Measurements from ENCODE around the gene TMEM25.

DNA sequence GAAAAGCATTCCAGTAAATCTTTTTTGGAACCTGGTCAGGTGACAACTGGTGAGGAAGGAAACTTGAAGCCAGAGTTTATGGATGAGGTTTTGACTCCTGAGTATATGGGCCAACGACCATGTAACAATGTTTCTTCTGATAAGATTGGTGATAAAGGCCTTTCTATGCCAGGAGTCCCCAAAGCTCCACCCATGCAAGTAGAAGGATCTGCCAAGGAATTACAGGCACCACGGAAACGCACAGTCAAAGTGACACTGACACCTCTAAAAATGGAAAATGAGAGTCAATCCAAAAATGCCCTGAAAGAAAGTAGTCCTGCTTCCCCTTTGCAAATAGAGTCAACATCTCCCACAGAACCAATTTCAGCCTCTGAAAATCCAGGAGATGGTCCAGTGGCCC is 27.8 kb upstream of the TMEM25 start:
- TF ChIP-seq, protein P1, sequence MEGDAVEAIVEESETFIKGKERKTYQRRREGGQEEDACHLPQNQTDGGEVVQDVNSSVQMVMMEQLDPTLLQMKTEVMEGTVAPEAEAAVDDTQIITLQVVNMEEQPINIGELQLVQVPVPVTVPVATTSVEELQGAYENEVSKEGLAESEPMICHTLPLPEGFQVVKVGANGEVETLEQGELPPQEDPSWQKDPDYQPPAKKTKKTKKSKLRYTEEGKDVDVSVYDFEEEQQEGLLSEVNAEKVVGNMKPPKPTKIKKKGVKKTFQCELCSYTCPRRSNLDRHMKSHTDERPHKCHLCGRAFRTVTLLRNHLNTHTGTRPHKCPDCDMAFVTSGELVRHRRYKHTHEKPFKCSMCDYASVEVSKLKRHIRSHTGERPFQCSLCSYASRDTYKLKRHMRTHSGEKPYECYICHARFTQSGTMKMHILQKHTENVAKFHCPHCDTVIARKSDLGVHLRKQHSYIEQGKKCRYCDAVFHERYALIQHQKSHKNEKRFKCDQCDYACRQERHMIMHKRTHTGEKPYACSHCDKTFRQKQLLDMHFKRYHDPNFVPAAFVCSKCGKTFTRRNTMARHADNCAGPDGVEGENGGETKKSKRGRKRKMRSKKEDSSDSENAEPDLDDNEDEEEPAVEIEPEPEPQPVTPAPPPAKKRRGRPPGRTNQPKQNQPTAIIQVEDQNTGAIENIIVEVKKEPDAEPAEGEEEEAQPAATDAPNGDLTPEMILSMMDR (conservative IDR thresholded peaks at IDR 0.05 in 1 of 2, IDR thresholded peaks at IDR 0.05 in 1 of 2; ENCODE audit: extremely low read depth in 1 of 2, insufficient read depth in 1 of 2, low read depth in 1 of 2, low read length in 2 of 2) = no peak
- no peak for TF ChIP-seq EZH2 (IDR thresholded peaks at IDR 0.05; ENCODE audit: borderline replicate concordance, low read length)

All from mammary epithelial cell (primary cell).